HCT116 (cell line): ENCODE results near the gene SARM1. TPM values are rescaled to one million over a fixed set of nuclear protein-coding genes. Genes with fewer than 3 reads are reported as not detected.

Source experiments
- ATAC-seq: fragments of 200-7000 bp; cut with Tn5 transposase; 2 replicates; pipeline ENCODE4 v1.9.1; 2020; ENCODE audit warnings: mild to moderate bottlenecking, moderate library complexity
- BruUV-seq: library from RNA; stranded (reverse); fragments of 400-500 nt; replicated peaks from 2 replicates; lab custom pipeline; 2021; lab: Mats Ljungman, UMichigan
- CTCF ChIA-PET: fragments of 300-600 bp; sonication (Branson Sonifier 250); formaldehyde crosslinking; loops from one replicate; lab custom pipeline; 2021; ENCODE audit warnings: antibody characterized with exemption; lab: Charles Lee
- POLR2A ChIA-PET: fragments of 300-600, 350-600 bp; sonication (Branson Sonifier 250); formaldehyde crosslinking; loops from one replicate; lab custom pipeline; 2021; ENCODE audit warnings: antibody characterized with exemption; lab: Charles Lee
- RAD21 ChIA-PET, 2 experiments: fragments of 300-600 bp; sonication (Branson Sonifier 250); formaldehyde crosslinking; loops; one replicate each; lab custom pipeline; 2023; ENCODE audit warnings: low total read pairs in 2 of 2; ENCODE audit not compliant: uncharacterized antibody in 2 of 2, unreplicated experiment in 2 of 2, low non-redundant PET in 1 of 2; lab: Charles Lee
- DNase-seq: peaks from one replicate; pipeline ENCODE4 v3.0.0-alpha.2; 2010; ENCODE audit warnings: low read depth, low spot score
- H2AFZ ChIP-seq: fragments of 200-600 bp; shearing (Covaris generic), sonication (generic); 2 replicates; pipeline ENCODE4 v1.6.1; 2017; ENCODE audit warnings: low read depth, mixed run types, mixed read lengths, antibody characterized with exemption, low read length; ENCODE audit not compliant: poor library complexity, severe bottlenecking
- H3K27ac ChIP-seq: 2 replicates; pipeline ENCODE4 v1.5.1; 2012; ENCODE audit warnings: low read depth, low read length
- H3K27me3 ChIP-seq: fragments of 200-600 bp; sonication (generic); 2 replicates; pipeline ENCODE4 v1.6.1; 2016; ENCODE audit warnings: mixed run types, low read length, mixed read lengths; ENCODE audit not compliant: insufficient read depth
- H3K36me3 ChIP-seq, 2 experiments: fragments of 200-500 bp in 1 of 2; fragments of 200-600 bp in 1 of 2; sonication (Bioruptor generic) in 1 of 2; sonication (generic) in 1 of 2; 2 replicates each; pipeline versions ENCODE4 v1.5.1 to v1.6.1; 2014 to 2016; ENCODE audit warnings: low read length in 2 of 2, inconsistent platforms in 1 of 2, mixed read lengths in 1 of 2, mixed run types in 1 of 2; ENCODE audit not compliant: insufficient read depth in 2 of 2, control insufficient read depth in 1 of 2
- H3K4me1 ChIP-seq, 2 experiments: fragments of 200-600 bp in 1 of 2; sonication (generic) in 1 of 2; 2 replicates each; pipeline versions ENCODE4 v1.5.1 to v1.6.1; 2012 to 2017; ENCODE audit warnings: low read length in 2 of 2, inconsistent platforms in 1 of 2, mild to moderate bottlenecking in 1 of 2, mixed read lengths in 1 of 2, mixed run types in 1 of 2, moderate library complexity in 1 of 2; ENCODE audit not compliant: insufficient read depth in 2 of 2, control insufficient read depth in 1 of 2
- H3K4me2 ChIP-seq: fragments of 200-600 bp; sonication (generic); 2 replicates; pipeline ENCODE4 v1.6.1; 2017; ENCODE audit warnings: mixed run types, low read length, mixed read lengths
- H3K4me3 ChIP-seq, 2 experiments: fragments of 200-600 bp in 1 of 2; sonication (generic) in 1 of 2; replicated peaks in 1 of 2; 2 replicates each; pipeline ENCODE4 v1.5.1; 2011 to 2016; ENCODE audit warnings: low read length in 2 of 2, control low read depth in 1 of 2, low read depth in 1 of 2, mild to moderate bottlenecking in 1 of 2, mixed read lengths in 1 of 2, mixed run types in 1 of 2
- H3K79me2 ChIP-seq: fragments of 200-600 bp; sonication (generic); 2 replicates; pipeline ENCODE4 v1.6.1; 2017; ENCODE audit warnings: mild to moderate bottlenecking, mixed run types, low read length, moderate library complexity, mixed read lengths; ENCODE audit not compliant: insufficient read depth
- H3K9ac ChIP-seq: fragments of 200-600 bp; sonication (generic); 2 replicates; pipeline ENCODE4 v1.6.1; 2016; ENCODE audit warnings: low read length, mixed read lengths
- H3K9me2 ChIP-seq: fragments of 200-600 bp; sonication (generic), shearing (Covaris generic); 2 replicates; pipeline ENCODE4 v1.6.1; 2017; ENCODE audit warnings: mixed run types, mild to moderate bottlenecking, moderate library complexity; ENCODE audit not compliant: insufficient read depth
- H3K9me3 ChIP-seq, 2 experiments: fragments of 200-500 bp in 1 of 2; fragments of 200-600 bp in 1 of 2; sonication (Bioruptor generic) in 1 of 2; sonication (generic) in 1 of 2; 2 replicates each; pipeline ENCODE4 v1.6.1; 2014 to 2017; ENCODE audit warnings: low read length in 2 of 2, mixed read lengths in 2 of 2, inconsistent platforms in 1 of 2, low read depth in 1 of 2, mild to moderate bottlenecking in 1 of 2, mixed run types in 1 of 2, moderate library complexity in 1 of 2; ENCODE audit not compliant: control insufficient read depth in 1 of 2, insufficient read depth in 1 of 2
- H4K20me1 ChIP-seq: fragments of 200-600 bp; sonication (generic), shearing (Covaris generic); 2 replicates; pipeline ENCODE4 v1.6.1; 2017; ENCODE audit warnings: mixed run types, mild to moderate bottlenecking, moderate library complexity; ENCODE audit not compliant: insufficient read depth
- ATF3 ChIP-seq: IDR thresholded peaks from 2 replicates; pipeline ENCODE4 v1.6.1; 2012
- CTCF ChIP-seq, 3 experiments: fragments of 200-600 bp in 1 of 3; sonication (generic) in 1 of 3; IDR thresholded peaks in 2 of 3; conservative IDR thresholded peaks in 1 of 3; 2 replicates each; pipeline ENCODE4 v1.5.1; 2012 to 2017; ENCODE audit warnings: low read depth in 2 of 3, low read length in 2 of 3, antibody characterized with exemption in 1 of 3, borderline replicate concordance in 1 of 3, control low read depth in 1 of 3, mild to moderate bottlenecking in 1 of 3, mixed read lengths in 1 of 3, mixed run types in 1 of 3, moderate library complexity in 1 of 3; ENCODE audit not compliant: insufficient read depth in 1 of 3
- JUND ChIP-seq: IDR thresholded peaks from 2 replicates; pipeline ENCODE4 v1.6.1; 2012
- POLR2A ChIP-seq: IDR thresholded peaks from 2 replicates; pipeline ENCODE4 v1.7.0; 2011; ENCODE audit warnings: borderline replicate concordance; ENCODE audit not compliant: insufficient read depth, insufficient read length; ENCODE audit errors: extremely low read depth
- SRF ChIP-seq: IDR thresholded peaks from 2 replicates; pipeline ENCODE4 v1.6.1; 2012; ENCODE audit warnings: low read depth
- intact Hi-C: fragments of 100-400 bp; cut with micrococcal nuclease; formaldehyde crosslinking; loops from 2 replicates; pipeline ENCODE4 v1.10.0; 2022
- total RNA-seq: library from RNA; stranded (reverse); gene quantifications from one replicate; pipeline ENCODE4 v1.2.1, GENCODE V29; 2021; ENCODE audit not compliant: unreplicated experiment

Gene SARM1
- total RNA-seq, 1 experiment from 2014 or later, result 1.3 TPM

GRCh38 chr17:28357061-28357900 lies 14.2 kb upstream of the SARM1 start, which contains the start of gene POLDIP2 (continued):
- TF ChIP-seq CTCF (IDR thresholded peaks at IDR 0.05 in 2 of 3, conservative IDR thresholded peaks at IDR 0.05 in 1 of 3; ENCODE audit: borderline replicate concordance in 1 of 3, insufficient read depth in 1 of 3, low read depth in 2 of 3, low read length in 2 of 3), result no peak
- TF ChIP-seq JUND, result no peak
- TF ChIP-seq SRF, result peak; percentile 91

GRCh38 chr17:28357901-28358197 lies 13.6 kb upstream of the SARM1 start:
- Histone ChIP-seq H4K20me1 (no peaks in the 10 kb centered on the region), H3K4me1 (peaks cover 16 to 18% of the 10 kb centered on the region in 2 experiments; a peak in 3 of 4 replicates), H3K27ac (peak overlapping the region; percentile 83), H3K36me3 (peaks cover 27 to 37% of the 10 kb centered on the region in 2 experiments), H2AFZ (no peak overlapping the region), H3K27me3 (no peaks in the 10 kb centered on the region), H3K79me2 (peaks cover 46% of the 10 kb centered on the region), H3K4me3 (peak overlapping the region; percentile 72 to 93), H3K9me3 (no peaks in the 10 kb centered on the region), H3K9ac (peak overlapping the region; percentile 99), H3K9me2 (no peaks in the 10 kb centered on the region), H3K4me2 (peak overlapping the region; percentile 74)
- intact Hi-C loops, result no loop called here
- ChIA-PET POLR2A (interaction anchor here (0.6 to 4.4 kb wide), 6 partner anchors 9 to 59 kb away, joined by 3 to 26 read pairs (median 4); partner anchors contain the start of genes IFT20, TNFAIP1 and VTN), CTCF (interaction anchor here (1.1 to 1.6 kb wide), 2 partner anchors 23 to 59 kb away, joined by 5 to 6 read pairs; partner anchors contain the start of genes IFT20 and TNFAIP1), RAD21 (interaction anchor here (0.6 to 2.4 kb wide), 3 partner anchors 22 to 67 kb away, joined by 3 to 9 read pairs (median 6); partner anchors contain the start of genes IFT20 (in 2 of the 2) and TNFAIP1 (in 2 of the 2))
- TF ChIP-seq POLR2A, result peak; percentile 6
- TF ChIP-seq ATF3, result no peak
- DNase-seq (no peak), ATAC-seq (no peak)
- TSS peak; percentile 74 for BruUV-seq
